T-helper 17 cell (primary cell): Measurements from ENCODE around the gene PARVA. TPM values are rescaled to one million over a fixed set of nuclear protein-coding genes. Genes with fewer than 3 reads are reported as not detected.

Experiments used
- ATAC-seq: fragments of 150-1000 bp; cut with Tn5 transposase; 2 replicates; pipeline ENCODE4 v1.10.0; 2021; ENCODE audit warnings: mild to moderate bottlenecking, moderate library complexity
- DNase-seq, 3 donors: peaks; one replicate each; pipeline versions ENCODE4 v3.0.0 to v3.0.0-alpha.2; 2020 to 2021
- H3K9me3 ChIP-seq: one replicate; pipeline ENCODE4 v1.7.0; 2013; ENCODE audit warnings: low read length, mild to moderate bottlenecking; ENCODE audit not compliant: control insufficient read depth, poor library complexity, severe bottlenecking
- H3K27ac Mint-ChIP-seq: one replicate; pipeline ENCODE4 v1.8.0; 2022; ENCODE audit warnings: mild to moderate bottlenecking, moderate library complexity, mixed read lengths
- H3K27me3 Mint-ChIP-seq: one replicate; pipeline ENCODE4 v1.8.0; 2022; ENCODE audit warnings: mixed read lengths
- H3K36me3 Mint-ChIP-seq: one replicate; pipeline ENCODE4 v1.8.0; 2022; ENCODE audit warnings: low read depth, mixed read lengths
- H3K4me1 Mint-ChIP-seq: one replicate; pipeline ENCODE4 v1.8.0; 2022; ENCODE audit warnings: mild to moderate bottlenecking, mixed read lengths
- H3K4me3 Mint-ChIP-seq: one replicate; pipeline ENCODE4 v1.8.0; 2022; ENCODE audit warnings: mild to moderate bottlenecking, moderate library complexity, mixed read lengths
- total RNA-seq, 4 donors: library from RNA in 2 of 4; stranded (reverse) in 2 of 4; gene quantifications; one replicate each; pipeline ENCODE4 v1.2.3 and lab custom pipeline; 2022 to 2026

PARVA gene
- total RNA-seq, 2 donors from 2014 or later = 0.16 to 1.8 TPM

DNA sequence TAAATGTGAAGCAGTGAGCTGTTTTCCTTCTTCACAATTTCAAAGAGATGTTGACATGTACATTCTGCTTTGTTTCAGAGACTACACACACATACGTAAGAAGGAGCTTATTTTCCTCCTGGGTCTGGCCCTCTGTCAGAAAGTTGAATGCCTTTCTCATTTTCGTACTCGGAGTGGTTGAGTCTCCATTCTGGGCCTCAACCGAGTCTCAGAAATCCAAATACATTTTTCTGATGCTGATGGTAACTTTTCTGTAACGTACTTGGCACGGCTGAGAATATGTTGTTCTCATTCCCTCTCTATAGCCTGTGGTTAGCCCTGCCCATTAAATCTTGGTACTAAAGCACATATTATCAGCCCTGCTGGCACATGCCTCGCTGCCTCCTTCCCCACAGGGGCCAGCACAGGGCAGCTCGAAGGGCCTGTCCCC is 25.3 kb downstream of the PARVA start:
- Mint-ChIP-seq H3K27me3 (peaks cover 6% of the 10 kb centered on the region), H3K4me1 (peaks cover 2% of the 10 kb centered on the region), H3K36me3 (no peaks in the 10 kb centered on the region), H3K27ac (no peak overlapping the region), H3K4me3 (no peak overlapping the region)
- no peak for ATAC-seq
- no peaks in the 10 kb centered on the region for H3K9me3 ChIP-seq
- no peak for DNase-seq

- DNase-seq (no peak), ATAC-seq (no peak)
- H3K27me3 Mint-ChIP-seq = peaks cover 6% of the 10 kb centered on the region
- H3K4me3 Mint-ChIP-seq = no peak overlapping the region
- no peaks in the 10 kb centered on the region for H3K4me1 Mint-ChIP-seq
- no peaks in the 10 kb centered on the region for H3K9me3 ChIP-seq
- H3K27ac Mint-ChIP-seq = no peak overlapping the region
- H3K36me3 Mint-ChIP-seq = no peaks in the 10 kb centered on the region
These were observed 26.0 kb downstream of the PARVA start for GRCh38 chr11:12403122-12403996.

GRCh38 chr11:12403997-12404350 is 26.6 kb downstream of the PARVA start:
- no peaks in the 10 kb centered on the region for H3K4me1 Mint-ChIP-seq
- H3K9me3 ChIP-seq = no peaks in the 10 kb centered on the region
- no peak overlapping the region for H3K4me3 Mint-ChIP-seq
- no peaks in the 10 kb centered on the region for H3K36me3 Mint-ChIP-seq
- H3K27me3 Mint-ChIP-seq = peaks cover 6% of the 10 kb centered on the region
- H3K27ac Mint-ChIP-seq = no peak overlapping the region
- no peak for ATAC-seq
- DNase-seq = no peak

- ATAC-seq = no peak
- DNase-seq = no peak
- Mint-ChIP-seq H3K4me3 (no peak overlapping the region), H3K4me1 (no peaks in the 10 kb centered on the region), H3K27ac (no peak overlapping the region), H3K27me3 (peaks cover 6% of the 10 kb centered on the region), H3K36me3 (no peaks in the 10 kb centered on the region)
- H3K9me3 ChIP-seq = no peaks in the 10 kb centered on the region
These were observed 27.1 kb downstream of the PARVA start for GRCh38 chr11:12404436-12404835.

DNA sequence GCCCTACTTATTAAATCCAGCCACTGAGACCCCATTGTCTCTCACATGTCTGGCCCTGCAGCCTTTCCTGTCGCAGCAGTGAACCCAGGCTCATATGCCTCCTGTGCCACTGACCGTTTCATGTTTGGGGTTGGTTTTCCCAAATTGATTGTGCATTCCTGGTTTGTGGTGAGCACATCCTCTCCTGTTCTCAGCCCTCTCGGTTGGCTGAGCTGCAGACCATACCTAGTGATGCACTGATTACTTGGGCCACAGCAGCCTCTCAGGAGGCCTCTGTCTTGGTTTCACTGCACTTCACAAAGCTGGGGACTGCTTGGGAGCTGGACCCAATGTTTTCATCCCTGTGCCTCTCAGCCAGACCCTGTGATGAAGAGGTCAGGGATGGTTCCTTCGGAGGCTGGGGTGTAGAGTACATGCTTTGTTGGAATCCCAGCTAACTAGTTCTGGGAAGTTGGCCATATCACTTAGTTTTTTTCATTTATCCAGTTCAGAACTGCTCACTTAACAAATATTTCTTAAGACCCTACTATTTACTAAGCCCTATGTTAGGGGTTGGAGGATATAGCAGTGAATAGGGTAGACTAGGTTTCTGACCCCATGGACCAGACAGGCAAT is 30.9 kb downstream of the PARVA start:
- H3K27me3 Mint-ChIP-seq = peaks cover 21% of the 10 kb centered on the region
- H3K27ac Mint-ChIP-seq = no peak overlapping the region
- no peak overlapping the region for H3K4me3 Mint-ChIP-seq
- no peaks in the 10 kb centered on the region for H3K9me3 ChIP-seq
- no peak for DNase-seq
- H3K36me3 Mint-ChIP-seq = no peaks in the 10 kb centered on the region
- ATAC-seq = no peak
- no peaks in the 10 kb centered on the region for H3K4me1 Mint-ChIP-seq

GRCh38 chr11:12409621-12410005 is 32.2 kb downstream of the PARVA start:
- no peak overlapping the region for H3K4me3 Mint-ChIP-seq
- no peaks in the 10 kb centered on the region for H3K4me1 Mint-ChIP-seq
- ATAC-seq (no peak), DNase-seq (no peak)
- no peaks in the 10 kb centered on the region for H3K36me3 Mint-ChIP-seq
- no peaks in the 10 kb centered on the region for H3K9me3 ChIP-seq
- H3K27ac Mint-ChIP-seq = peak overlapping the region; percentile 16
- peaks cover 32% of the 10 kb centered on the region for H3K27me3 Mint-ChIP-seq

- no peaks in the 10 kb centered on the region for H3K9me3 ChIP-seq
- Mint-ChIP-seq H3K27me3 (peaks cover 36% of the 10 kb centered on the region), H3K27ac (no peak overlapping the region), H3K4me1 (no peaks in the 10 kb centered on the region), H3K36me3 (no peaks in the 10 kb centered on the region), H3K4me3 (no peak overlapping the region)
- DNase-seq = no peak
- ATAC-seq = no peak
These were observed 32.8 kb downstream of the PARVA start for GRCh38 chr11:12410006-12410728.

DNA sequence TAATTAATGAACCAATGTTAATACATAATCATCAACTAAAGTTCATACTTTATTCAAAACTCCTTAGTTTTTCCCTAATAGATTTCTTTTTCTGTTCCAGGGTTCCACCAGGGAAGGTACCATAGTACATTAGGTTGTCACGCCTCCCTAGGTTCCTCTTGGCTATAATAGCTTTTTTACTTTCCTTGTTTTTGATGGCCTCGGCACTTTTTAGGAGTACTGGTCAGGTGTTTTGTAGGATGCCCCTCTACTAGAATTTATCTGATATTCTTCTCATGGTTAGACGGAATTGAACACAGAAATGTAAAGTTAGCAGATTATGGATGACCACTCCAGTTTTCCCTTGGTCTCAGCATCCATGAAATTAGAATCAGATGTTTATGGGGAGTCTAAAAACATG is 34.0 kb downstream of the PARVA start:
- Mint-ChIP-seq H3K4me3 (no peak overlapping the region), H3K36me3 (no peaks in the 10 kb centered on the region), H3K27me3 (peaks cover 43% of the 10 kb centered on the region), H3K4me1 (peaks cover under 1% of the 10 kb centered on the region), H3K27ac (no peak overlapping the region)
- H3K9me3 ChIP-seq = no peaks in the 10 kb centered on the region
- ATAC-seq = no peak
- DNase-seq = no peak

GRCh38 chr11:12411806-12412727 is 34.7 kb downstream of the PARVA start:
- H3K27ac Mint-ChIP-seq = no peak overlapping the region
- peaks cover 43% of the 10 kb centered on the region for H3K27me3 Mint-ChIP-seq
- no peak overlapping the region for H3K4me3 Mint-ChIP-seq
- no peaks in the 10 kb centered on the region for H3K36me3 Mint-ChIP-seq
- H3K4me1 Mint-ChIP-seq = peaks cover 3% of the 10 kb centered on the region
- ATAC-seq (no peak), DNase-seq (no peak)
- H3K9me3 ChIP-seq = no peaks in the 10 kb centered on the region

GRCh38 chr11:12413141-12414052 is 36.0 kb downstream of the PARVA start:
- no peaks in the 10 kb centered on the region for H3K36me3 Mint-ChIP-seq
- H3K9me3 ChIP-seq = no peaks in the 10 kb centered on the region
- H3K27ac Mint-ChIP-seq = no peak overlapping the region
- H3K4me3 Mint-ChIP-seq = no peak overlapping the region
- H3K27me3 Mint-ChIP-seq = peaks cover 43% of the 10 kb centered on the region
- DNase-seq (no peak), ATAC-seq (no peak)
- H3K4me1 Mint-ChIP-seq = peaks cover 3% of the 10 kb centered on the region

DNA sequence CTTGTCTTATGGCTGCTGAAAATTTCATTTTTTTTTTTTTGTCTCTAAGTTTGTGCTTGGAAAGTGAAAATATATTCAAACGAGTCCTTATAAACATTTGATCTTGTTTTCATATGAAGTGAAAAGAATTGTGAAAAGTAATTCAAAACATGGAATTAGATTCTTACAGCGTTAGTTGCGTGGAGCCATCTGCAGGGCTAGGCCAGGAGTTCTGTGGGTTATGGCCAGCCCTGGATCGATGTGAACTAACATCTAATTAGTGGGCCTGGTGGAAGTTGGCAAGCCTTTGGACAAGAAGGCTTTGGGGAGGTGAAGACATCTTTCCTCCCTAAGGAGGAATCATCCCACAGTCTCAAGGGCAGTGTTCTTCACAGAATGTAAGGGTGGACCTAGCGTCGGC is 37.2 kb downstream of the PARVA start:
- no peak for ATAC-seq
- H3K4me1 Mint-ChIP-seq = peaks cover 3% of the 10 kb centered on the region
- H3K27ac Mint-ChIP-seq = no peak overlapping the region
- H3K27me3 Mint-ChIP-seq = peaks cover 43% of the 10 kb centered on the region
- no peak for DNase-seq
- no peaks in the 10 kb centered on the region for H3K9me3 ChIP-seq
- H3K36me3 Mint-ChIP-seq = no peaks in the 10 kb centered on the region
- H3K4me3 Mint-ChIP-seq = no peak overlapping the region

DNA sequence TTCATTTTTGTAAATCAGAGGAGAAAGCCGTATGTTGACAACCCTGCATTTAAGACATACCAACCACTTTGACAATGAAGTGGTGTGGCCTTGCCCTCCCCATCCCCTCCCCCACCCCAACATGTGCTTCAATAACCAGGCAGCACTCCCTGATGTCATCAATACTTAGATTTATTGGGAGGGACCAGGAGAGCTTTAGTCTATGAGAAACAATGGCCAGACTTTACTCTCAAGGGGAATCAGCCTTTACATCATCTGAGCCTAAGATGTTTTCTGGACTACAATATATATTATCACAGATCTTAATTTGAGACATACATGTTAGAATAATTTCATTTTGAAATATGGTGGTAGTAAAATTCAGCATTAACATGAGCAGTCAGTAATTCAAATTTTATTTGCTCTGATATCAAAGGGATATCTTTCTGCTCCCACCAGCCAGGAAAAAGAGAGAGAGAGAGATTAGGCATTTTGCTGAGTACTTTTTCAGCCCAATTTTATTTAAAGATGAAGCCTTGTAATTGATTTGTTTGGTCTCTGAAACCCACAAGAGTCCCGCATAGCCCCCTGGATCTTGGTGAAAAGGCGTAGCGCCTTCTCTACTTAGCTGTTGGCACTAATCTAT is 38.1 kb downstream of the PARVA start:
- Mint-ChIP-seq H3K36me3 (no peaks in the 10 kb centered on the region), H3K27me3 (peaks cover 40% of the 10 kb centered on the region), H3K4me3 (no peak overlapping the region), H3K4me1 (peaks cover 3% of the 10 kb centered on the region), H3K27ac (no peak overlapping the region)
- H3K9me3 ChIP-seq = no peaks in the 10 kb centered on the region
- no peak for ATAC-seq
- DNase-seq = no peak
